ENCODE results near the gene AGRN. TPM values are rescaled to one million over a fixed set of nuclear protein-coding genes. Genes with fewer than 3 reads are reported as not detected.

Gene AGRN
- total RNA-seq, 1 donor from 2014 or later: 335 TPM

DNA sequence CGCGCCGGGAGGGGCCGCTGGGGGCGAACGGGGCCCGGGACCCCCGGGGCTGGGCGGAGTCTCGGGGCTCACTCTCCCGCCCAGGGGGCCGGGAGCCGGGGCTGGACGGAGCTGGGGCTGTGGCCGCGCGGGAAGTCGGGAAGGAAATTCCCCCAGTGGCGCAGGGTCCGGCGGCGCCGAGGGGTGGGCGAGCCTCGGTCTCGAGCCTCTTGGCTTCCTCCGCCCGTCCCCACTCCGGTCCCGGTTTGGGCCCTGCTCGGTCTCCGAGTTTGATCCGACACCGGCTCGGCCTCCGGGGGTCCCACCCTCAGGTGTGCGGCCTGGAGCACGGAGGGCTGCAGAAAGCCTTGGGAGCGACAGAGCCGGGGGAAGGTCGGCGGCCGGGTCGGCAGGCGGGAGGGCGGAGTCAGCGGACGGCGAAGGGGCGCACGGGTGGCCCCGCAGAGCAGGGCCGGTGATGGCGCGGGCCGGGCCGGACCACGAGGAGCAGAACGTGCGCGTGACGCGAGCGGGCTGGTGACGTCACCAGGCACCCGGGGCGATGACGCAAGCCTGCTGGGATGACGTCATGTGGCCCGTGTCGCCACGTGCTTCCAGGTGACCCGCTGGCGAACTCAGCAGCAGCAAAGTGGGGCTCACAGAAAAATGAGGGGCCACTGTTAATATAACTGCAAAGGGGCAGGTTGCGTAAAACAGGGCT, 19.4 kb upstream of the AGRN start:
- DNase-seq (ENCODE audit: low spot score, unreplicated experiment): peak; percentile 82
- Mint-ChIP-seq H3K9me3 (ENCODE audit: low read depth) (no peaks in the 10 kb centered on the region), H3K36me3 (ENCODE audit: insufficient read depth) (no peaks in the 10 kb centered on the region), H3K4me3 (ENCODE audit: low read depth) (peak overlapping the region; percentile 80), H3K27me3 (peaks cover 9% of the 10 kb centered on the region), H3K27ac (peak overlapping the region; percentile 99), H3K4me1 (ENCODE audit: low read depth) (peaks cover 15% of the 10 kb centered on the region)
- TF ChIP-seq, protein P1, sequence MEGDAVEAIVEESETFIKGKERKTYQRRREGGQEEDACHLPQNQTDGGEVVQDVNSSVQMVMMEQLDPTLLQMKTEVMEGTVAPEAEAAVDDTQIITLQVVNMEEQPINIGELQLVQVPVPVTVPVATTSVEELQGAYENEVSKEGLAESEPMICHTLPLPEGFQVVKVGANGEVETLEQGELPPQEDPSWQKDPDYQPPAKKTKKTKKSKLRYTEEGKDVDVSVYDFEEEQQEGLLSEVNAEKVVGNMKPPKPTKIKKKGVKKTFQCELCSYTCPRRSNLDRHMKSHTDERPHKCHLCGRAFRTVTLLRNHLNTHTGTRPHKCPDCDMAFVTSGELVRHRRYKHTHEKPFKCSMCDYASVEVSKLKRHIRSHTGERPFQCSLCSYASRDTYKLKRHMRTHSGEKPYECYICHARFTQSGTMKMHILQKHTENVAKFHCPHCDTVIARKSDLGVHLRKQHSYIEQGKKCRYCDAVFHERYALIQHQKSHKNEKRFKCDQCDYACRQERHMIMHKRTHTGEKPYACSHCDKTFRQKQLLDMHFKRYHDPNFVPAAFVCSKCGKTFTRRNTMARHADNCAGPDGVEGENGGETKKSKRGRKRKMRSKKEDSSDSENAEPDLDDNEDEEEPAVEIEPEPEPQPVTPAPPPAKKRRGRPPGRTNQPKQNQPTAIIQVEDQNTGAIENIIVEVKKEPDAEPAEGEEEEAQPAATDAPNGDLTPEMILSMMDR (IDR thresholded peaks at IDR 0.05; ENCODE audit: unreplicated experiment): no peak

DNA sequence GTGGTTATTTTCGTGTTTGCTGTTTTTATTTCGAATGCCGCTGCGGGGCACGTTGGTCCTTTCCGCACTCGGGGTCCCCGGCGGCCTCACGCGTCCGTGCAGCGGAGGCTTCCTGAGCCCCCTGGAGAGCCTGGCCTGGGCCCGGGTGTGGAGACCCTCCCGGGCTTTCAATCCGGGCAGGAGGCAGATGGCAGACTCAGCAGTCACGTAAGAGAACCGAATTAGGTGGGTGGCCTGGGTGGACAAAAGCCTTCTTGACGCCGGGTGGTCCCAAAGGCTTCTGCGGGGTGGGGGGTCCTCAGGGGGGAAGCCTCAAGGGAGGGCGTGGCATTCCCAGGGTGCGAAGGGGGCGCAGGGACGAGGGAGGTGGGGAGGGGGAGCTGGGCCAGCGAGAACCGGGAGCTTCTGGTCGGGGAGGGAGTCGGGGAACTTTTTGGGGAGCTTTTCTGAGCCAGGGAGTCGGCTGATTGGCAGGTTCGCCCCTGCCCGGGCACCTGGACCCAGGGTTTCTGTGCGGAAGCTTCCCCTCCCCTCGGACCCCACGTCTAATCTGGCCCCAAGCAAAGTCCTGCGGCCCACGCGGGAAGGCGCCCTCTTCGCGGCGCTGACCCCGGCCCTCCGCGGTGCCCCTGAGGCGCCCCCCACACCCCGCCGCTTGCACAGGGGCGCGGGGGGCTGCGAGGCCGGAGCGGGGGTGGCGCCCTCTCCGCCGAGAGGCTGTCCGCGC, 18.7 kb upstream of the AGRN start:
- no peaks in the 10 kb centered on the region for H3K9me3 Mint-ChIP-seq (ENCODE audit: low read depth)
- peaks cover 5% of the 10 kb centered on the region for H3K27me3 Mint-ChIP-seq
- peak; percentile 24 for DNase-seq (ENCODE audit: low spot score, unreplicated experiment)
- H3K36me3 Mint-ChIP-seq (ENCODE audit: insufficient read depth): no peaks in the 10 kb centered on the region
- peak overlapping the region; percentile 99 for H3K27ac Mint-ChIP-seq
- peaks cover 15% of the 10 kb centered on the region for H3K4me1 Mint-ChIP-seq (ENCODE audit: low read depth)
- H3K4me3 Mint-ChIP-seq (ENCODE audit: low read depth): peak overlapping the region; percentile 80
- TF ChIP-seq, protein P1 (IDR thresholded peaks at IDR 0.05; ENCODE audit: unreplicated experiment): no peak

DNA sequence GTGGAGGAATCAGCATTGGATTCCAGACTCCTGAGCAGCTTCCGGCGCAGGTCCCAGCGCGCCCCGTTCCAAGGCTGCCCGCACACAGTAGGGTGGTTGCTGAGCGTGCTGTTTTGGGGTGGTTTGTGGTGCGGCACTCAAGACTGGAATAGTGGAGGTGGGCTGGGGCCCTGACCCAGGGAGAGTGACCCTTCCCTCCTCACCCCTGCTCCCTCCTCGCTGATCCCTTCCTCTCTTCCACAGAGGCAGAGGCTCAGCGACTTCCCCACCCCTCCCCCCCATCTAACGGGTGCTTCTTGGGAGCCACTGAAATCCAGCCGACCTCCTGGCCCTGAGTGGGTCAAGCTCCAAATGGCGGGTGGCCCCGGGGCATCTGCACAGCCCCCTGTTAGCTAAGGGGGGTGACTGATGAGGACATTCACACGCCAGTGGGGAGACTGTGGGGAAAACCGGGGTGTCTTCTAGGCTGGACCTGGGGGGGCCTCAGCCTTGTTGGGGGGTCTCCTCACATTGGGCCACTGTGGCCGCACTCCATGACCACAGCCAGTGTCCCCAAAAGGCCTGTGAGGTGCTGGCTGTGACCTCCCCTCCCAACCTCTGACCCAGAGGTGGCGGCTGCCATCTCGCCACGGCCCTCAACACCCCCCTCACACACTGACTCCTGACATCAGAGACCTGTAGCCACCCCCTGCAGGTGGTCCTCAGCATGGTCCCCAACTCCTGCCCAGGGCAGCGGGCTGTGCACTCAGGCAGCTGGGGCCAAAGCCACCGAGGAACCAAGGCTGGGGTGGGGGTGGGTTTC, 16.1 kb upstream of the AGRN start:
- Mint-ChIP-seq H3K27me3 (peaks cover 3% of the 10 kb centered on the region), H3K4me1 (ENCODE audit: low read depth) (peaks cover 19% of the 10 kb centered on the region), H3K4me3 (ENCODE audit: low read depth) (no peak overlapping the region), H3K36me3 (ENCODE audit: insufficient read depth) (no peaks in the 10 kb centered on the region), H3K9me3 (ENCODE audit: low read depth) (no peaks in the 10 kb centered on the region), H3K27ac (no peak overlapping the region)
- peak; percentile 9 for DNase-seq (ENCODE audit: low spot score, unreplicated experiment)
- TF ChIP-seq, protein P1 (IDR thresholded peaks at IDR 0.05; ENCODE audit: unreplicated experiment): no peak

DNA sequence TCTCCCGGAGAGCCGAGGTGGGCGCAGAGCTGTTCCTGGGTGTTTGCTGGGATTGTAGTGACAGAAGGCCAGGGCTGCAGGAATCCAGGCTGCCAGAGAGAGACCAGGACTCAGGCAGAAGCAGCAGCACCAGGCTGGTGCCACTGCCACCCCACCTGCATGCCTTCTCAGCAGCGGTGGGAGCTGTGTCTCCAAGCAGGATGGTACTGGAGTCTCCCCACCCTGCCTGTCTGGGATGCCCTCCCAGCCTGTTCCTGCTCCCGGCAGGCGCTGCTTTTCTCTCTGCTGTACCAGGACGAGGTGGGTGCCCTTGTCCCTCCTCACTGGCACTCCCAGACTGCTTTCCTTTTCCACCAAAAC, 15.5 kb upstream of the AGRN start:
- no peaks in the 10 kb centered on the region for H3K9me3 Mint-ChIP-seq (ENCODE audit: low read depth)
- no peak overlapping the region for H3K27ac Mint-ChIP-seq
- TF ChIP-seq, protein P1 (IDR thresholded peaks at IDR 0.05; ENCODE audit: unreplicated experiment): no peak
- peaks cover 3% of the 10 kb centered on the region for H3K36me3 Mint-ChIP-seq (ENCODE audit: insufficient read depth)
- peaks cover 5% of the 10 kb centered on the region for H3K27me3 Mint-ChIP-seq
- no peak overlapping the region for H3K4me3 Mint-ChIP-seq (ENCODE audit: low read depth)
- no peak for DNase-seq (ENCODE audit: low spot score, unreplicated experiment)
- H3K4me1 Mint-ChIP-seq (ENCODE audit: low read depth): peaks cover 19% of the 10 kb centered on the region
